ENCODE measurements around the gene MYO1E.
"Not testable (repeated sequence)": the region's sequence is repeated elsewhere in the genome, so short reads cannot be mapped to it uniquely, and the experiment has no call there.

The MYO1E gene

DNA sequence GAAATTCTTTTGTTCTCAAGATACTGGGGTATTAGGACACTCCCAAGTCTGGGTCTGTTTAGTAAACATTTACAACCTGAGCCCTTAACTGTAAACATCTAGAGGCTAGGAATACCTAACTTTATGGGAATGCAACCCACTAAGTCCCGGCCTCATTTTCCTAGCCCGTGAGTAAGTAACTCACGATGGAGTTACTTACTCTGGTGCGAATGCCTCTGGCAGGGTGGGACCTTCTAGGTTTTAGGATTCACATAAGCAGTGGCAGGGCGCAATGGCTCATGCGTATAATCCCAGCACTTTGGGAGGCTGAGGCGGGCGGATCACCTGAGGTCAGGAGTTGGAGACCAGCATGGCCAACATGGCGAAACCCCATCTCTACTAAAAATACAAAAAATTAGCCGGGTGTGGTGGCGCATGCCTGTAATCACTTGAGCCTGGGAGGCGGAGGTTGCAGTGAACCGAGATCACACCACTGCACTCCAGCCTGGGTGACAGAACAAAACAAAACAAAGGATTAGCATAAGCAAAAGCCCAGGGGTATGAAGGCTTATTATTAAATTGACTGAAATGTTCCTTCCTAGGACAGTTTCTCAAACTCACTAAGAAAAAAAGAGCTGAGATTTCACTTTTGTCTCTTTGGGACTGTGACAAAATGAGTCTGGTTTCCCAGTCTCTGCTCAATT, 14.7 kb upstream of the MYO1E start:
- DNase-seq (ENCODE audit: low read depth): not testable (repeated sequence)

DNA sequence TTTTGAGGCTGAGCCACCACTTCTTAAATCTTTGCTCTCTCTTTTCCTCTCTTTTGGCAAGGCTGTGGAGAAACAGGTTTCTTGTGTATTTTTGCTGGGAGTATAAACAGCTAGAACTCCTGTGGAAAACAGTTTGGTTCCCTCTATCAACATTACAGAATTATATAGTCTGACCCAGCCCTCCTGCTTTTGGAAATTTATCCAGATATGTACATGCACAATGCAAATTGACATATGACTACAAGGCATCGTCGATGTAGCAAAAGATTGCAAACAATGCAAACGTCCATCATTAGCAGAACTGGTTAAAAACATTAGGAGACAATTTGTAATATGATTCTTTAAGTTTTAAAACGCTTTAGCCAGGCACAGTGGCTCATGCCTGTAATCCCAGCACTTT, 12.5 kb upstream of the MYO1E start:
- no peak for DNase-seq (ENCODE audit: low read depth)

DNA sequence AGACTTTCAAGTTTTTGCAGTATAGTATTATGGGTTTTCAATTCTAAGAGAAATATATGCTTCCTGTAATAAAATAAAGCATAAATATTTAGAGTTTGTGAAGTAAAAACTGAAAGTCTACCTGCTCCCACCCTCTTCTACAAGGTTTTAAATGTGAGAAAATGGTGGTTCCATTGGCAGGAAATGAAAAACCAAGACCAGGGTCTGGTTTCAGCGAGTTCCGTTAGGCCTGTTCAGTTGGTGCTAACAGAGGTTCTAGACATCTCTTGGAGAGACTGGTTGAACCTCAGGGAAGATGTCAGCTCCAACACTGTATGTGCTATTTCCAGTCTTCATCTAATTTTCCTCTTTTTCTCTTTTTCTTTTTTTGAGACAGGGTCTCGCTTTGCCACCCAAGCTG, 11.8 kb upstream of the MYO1E start:
- no peak for DNase-seq (ENCODE audit: low read depth)

DNA sequence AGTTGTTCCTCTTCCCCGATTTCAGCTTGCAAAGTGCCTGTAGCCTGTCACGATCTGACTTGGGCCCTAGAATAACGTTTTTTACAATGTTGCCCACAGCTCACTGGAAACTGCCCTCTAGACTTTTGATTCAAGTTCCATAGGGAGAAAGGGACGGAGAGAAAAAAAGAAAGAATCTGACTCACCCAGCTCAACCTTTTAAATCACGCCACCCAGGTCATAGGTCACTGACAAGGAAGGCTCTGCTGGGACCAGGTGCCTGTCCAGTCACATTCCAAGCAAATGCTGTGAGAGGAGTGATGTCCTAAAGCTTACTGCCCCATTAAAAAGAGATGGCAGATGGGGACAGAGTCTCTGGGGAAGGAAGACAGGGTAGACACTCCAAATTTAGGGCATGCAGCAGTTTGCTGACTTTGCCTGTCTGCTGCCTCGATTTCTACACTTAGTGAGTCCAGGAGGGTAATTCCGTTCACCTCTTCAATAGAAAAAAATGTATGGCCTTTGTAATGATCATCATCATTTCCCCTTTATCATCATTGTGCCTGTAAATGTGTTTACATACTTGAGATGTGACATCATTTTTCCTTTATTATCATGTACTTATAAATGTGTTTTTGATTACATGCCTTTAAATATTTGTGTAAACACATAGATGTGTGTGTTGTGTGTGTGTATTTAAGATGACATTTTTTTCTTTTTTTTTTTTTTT, 8.4 kb upstream of the MYO1E start:
- DNase-seq (ENCODE audit: low read depth): no peak

DNA sequence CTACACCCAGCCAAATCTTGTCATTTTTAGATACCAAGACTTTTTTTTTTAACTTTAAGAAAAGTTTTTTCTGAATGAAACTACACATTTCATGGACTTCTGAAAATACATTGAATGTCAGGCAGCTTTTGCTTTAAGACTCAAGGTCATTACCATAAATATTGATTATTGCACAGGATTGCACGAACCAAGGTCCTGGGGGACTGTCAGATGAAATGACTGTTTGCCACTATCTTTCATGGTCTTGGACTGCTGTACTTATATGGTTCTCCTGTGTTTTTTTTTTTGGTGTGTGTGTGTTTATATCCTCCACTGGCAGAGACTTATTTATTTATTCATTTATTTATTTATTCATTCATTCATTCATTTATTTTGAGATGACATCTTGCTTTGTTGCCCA, 6.9 kb upstream of the MYO1E start:
- DNase-seq (ENCODE audit: low read depth): no peak

DNA sequence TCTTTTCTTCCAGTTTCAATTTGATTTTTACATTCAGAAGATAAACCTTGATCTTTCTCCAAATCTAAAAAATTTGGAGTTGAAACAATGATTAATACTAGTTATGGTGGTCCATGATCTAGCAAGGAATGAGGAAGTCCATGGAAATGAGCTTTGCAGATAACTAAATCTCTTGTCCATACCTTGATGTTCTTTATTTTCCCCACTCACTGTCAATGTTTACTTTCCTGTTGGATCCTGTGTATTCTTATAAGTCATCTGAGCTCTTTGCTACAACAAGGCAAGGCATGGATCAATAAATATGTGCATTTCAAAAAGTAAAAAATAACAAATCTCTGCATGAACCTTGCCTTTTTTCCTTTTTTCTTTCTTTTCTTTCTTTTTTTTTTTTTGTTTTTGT, 6.2 kb upstream of the MYO1E start:
- no peak for DNase-seq (ENCODE audit: low read depth)

DNA sequence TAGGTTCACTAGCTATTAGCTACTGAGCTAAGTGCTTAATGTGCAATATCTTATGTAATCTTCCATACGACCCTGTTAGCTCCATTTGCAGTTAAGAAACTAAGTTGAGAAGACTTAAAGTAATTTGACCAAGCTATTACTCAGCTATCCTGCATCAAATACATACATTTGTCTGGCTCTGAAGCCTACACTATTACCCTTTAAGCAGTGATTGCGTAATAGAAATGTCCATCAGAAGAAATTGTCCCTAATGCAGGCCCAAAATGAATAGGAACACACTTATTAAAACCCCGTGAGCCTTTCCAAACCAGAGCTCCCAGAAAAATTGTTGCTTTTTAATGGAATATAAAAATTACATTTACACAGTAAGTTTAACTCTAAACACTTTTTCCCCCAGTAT, 5.3 kb upstream of the MYO1E start:
- no peak for DNase-seq (ENCODE audit: low read depth)

DNA sequence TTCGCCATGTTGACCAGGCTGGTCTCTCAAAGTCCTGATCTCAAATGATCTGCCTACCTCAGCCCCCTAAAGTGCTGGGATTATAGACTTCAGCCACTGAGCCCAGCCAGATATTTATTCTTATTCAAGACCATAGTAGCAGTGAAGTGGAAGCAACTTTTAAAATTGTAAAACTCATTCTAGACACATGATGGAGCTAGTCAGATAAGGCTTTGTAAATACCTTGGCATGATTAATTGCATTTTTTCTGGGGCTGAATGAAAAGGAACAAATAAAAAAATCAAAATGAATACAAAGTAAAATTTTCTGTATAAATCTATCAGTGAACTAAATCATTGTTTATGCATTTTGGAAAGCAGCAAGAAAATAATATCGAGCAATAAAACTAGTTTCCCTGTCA, 4.1 kb upstream of the MYO1E start:
- DNase-seq (ENCODE audit: low read depth): peak; percentile 45

DNA sequence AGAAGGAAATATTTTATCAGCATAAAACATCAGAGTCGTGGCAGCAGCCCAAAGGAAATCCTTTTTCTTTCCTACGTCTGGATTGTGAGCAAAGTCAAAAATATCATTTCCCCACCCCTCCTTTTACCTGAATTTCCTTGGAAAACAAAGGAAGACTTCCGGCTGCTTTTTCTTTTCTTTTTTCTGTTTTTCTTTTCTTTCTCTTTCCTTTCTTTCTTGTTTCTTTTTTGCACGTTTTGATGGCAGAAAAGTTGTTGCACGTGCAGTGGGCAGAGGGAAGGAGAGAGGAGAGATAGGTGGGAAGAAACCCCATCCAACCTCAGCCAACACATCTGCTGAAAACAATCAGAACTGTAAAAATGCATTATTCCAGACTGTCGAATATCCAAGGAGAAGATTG, 544 bp upstream of the MYO1E start:
- DNase-seq (ENCODE audit: low read depth): no peak

DNA sequence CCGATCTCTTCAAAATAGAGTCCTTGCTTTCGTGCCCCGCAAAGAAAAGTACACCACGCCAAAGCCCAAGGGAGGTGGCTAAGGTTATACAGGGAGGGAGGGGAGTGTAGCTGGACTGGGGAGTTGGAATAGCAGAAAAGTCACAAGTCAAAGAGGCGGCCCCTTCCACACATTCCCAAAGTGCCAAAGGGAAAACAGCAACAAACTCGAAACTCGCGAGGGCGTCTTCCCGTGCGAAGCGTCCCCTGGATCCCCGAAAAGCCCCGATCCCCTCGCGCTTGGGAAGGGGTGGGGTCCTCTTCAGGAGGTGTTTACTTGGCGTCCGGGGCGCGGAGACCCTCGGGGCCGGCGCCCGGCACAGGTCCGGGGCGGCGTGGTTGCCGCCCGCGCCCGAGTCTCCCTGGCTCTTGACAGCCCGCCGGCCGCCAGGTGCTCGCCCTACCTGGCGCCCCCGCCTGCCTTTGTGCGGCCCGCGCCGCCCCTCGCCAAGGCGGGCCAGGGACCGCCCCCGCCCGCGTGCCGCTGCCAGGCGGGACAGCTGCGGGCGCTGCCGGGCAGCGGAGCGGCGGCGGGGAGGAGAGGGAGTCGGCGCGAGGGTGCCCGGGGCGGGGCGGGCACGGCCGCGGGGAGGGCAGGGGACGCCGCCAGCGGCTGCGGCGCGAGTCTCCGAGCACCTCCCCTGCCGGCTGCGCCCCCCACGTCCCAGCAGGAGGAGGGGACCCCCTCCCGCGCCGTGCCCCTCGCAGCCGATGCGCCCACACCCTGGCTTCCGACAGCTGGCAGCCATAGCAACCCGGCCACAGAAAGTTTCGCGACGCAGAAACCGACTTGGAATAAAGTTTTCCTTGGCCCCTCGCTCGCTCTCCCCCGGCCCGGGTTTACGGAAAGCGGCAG, 966 bp downstream of the MYO1E start:
- DNase-seq (ENCODE audit: low read depth): no peak

DNA sequence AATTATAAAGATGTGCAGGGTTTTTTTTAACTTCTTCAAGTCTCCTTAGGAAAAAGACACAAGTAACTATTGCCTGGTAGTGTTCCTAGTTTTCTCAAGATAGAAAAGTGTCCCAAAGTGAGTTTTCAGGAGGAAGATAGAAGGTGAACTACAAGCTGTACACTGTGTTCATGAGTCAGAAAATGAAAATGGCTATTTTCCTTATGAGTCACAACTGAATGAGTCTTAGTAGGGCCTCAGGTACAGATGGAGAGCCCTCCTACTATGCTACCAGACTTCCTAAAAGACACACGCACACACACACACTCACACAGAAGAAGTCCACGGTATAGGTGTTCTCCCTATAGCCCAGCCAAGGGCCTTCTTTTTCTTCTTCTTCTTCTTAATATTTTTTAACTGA, 3.1 kb downstream of the MYO1E start:
- DNase-seq (ENCODE audit: low read depth): no peak

DNA sequence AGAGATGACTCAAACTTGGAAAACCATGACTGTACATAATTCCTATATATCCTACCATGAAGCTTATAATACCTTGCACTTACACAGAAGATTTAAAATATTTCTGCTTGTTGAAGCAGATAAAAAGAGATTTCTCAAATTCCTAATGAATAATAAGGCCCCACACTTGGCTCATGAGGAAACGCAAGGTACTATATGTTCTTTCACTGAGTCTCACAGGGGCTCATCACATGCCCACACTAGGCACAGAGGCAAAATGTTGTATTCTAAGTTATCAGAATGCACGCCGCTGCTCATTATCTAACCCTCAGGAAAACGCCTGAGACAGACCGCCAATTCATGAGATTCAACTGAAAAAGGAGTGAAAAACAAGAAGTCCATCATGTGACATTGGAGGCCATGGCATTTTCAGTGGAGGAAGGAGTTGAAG, 5.6 kb downstream of the MYO1E start:
- DNase-seq (ENCODE audit: low read depth): peak; percentile 44

DNA sequence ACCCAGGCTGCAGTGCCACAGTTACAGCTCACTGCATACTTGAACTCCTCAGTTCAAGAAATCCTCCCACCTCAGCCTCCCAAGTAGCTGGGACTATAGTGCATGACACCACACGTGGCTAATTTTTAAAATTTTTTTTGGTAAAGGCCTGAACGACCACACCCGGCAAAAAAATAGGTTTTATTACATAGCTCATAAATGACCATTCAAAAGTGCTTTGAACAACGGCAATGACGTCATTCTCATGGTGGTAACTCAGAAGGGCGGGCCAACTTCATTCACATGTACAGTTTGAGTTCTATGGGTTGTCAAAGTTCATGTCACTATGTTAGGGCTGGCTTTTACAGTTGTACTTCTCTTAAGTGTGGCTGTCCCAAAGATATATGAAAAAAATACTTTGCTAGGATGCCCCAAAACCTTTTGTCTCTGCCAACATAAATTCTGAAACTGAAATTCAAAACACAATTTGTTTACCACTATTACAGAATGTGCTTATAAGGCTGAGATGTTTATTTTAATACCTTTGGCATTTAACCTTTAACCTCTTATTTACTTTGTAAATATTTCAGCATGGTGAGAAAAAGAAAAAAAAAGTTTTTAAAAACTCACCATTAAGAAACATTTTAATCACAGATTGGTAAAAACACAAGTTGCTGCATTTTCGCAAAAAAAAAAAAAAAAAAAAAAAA, 6.2 kb downstream of the MYO1E start:
- DNase-seq (ENCODE audit: low read depth): no peak

DNA sequence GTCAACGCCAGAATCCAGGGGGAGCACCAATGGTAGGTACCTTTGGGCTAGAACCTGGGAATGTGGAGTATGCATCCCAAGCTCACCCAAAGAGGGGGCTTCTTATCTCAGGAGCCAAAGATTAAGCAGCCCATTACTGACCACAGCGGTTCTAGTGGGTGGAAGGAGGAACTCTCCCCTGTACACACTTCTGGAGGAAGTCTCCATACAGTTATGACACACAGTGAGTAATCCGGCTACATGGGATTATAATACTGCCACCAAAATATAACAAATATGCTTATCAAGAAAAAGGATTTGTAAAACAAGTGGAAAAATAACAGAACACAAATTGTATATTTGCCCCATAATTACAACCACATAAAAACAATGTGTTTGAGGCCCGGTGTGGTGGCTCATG, 8.4 kb downstream of the MYO1E start:
- DNase-seq (ENCODE audit: low read depth): peak; percentile 69

DNA sequence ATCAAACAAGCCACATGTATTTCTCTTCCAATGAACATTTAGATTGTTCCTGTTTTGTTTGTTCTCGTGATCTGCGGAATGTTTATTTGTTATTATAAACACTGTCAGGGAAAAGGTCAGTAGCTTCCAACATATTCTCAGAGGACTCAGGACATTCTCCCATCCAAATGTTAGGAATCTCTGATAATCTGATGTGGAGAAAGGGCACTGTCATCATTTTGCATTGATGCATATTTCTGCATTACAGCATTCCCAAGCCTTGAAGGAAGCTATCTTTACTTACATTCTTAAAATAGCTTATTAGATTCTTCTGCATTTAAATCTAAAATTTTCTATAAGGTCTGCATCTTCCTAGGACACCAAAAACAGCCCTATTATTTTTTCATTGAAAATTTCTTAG, 10.3 kb downstream of the MYO1E start:
- no peak for DNase-seq (ENCODE audit: low read depth)

DNA sequence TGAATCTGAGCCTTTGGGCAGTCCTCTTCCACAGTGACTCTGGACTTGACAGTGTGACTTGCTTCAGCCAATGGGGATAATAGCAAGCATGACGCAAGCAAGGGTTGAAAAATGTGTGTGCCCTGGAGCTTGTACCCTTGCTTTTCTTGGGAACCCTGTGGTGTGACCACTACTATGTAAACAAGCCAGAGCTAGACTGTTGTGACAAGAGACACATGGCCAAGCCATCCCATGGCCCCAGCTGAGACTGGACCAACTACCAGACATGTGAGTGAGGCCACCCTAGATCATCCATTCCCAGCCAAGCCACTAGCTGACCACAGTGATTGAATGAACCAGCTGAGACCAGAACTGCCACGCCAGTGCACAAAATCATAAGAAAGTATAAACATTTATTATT, 11.8 kb downstream of the MYO1E start:
- no peak for DNase-seq (ENCODE audit: low read depth)

DNA sequence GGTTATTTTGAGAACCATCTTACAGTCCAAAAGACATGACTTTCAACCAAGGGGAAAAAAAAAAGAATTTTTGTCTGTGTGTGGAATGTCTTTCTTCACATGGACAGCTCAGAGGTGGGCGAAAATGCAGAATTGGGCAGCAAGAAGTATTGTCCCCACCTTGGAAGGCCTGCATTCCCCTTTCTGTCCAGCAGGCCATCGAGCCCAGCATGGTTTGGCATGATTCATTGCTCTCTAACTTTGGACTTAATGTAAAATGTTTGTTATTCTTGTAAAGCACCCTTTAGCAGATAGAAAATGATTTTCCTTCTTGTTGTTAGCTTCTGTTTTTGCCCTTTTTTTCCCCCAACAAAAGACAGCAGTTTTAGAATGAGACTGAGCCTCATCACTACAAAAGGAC, 12.4 kb downstream of the MYO1E start:
- DNase-seq (ENCODE audit: low read depth): no peak

DNA sequence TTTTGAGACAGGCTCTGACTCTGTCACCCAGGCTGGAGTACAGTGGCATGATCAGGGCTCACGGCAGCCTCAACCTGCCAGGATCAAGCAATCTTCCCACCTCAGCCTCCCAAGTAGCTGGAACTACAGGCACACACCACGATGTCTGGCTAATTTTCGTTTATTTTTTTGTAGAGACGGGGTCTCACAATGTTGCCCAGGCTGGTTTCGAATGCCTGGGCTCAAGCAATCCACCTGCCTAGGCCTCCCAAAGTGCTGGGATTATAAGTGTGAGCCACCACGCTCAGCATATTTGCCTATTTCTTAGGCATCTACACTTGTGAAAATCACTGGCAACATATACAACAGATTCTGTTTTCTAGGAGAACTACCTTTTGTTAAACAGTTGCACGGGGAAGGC, 16.9 kb downstream of the MYO1E start:
- DNase-seq (ENCODE audit: low read depth): no peak

DNA sequence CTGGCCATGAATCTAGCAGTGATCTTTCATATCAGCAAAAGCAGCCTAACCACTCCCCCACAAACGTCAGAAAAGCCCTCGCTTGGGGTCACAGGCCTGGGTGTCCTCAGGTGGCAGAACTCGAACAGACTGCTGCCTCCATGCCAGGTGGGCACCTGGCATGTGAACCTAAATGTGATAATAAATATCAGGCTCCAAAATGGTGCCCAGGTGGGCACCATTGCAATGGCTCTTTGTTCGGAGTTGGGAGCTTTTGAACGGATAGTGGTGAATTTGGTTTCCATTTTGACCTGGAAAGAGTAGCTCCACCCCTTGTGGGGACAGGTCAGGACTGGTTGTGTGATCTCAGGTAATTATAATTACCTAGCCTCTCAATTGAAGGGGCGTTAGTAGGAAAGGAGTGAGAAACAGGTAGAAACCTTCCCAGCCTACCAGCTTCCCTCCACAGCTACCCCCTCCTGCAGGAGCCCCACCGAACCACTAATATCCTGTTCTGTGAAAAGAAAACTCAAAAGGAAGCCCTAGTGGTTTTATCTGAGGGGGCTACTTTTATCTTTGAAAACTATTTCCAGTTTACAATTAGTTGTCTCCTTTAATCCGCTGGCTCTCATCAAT, 18.1 kb downstream of the MYO1E start:
- DNase-seq (ENCODE audit: low read depth): no peak

DNA sequence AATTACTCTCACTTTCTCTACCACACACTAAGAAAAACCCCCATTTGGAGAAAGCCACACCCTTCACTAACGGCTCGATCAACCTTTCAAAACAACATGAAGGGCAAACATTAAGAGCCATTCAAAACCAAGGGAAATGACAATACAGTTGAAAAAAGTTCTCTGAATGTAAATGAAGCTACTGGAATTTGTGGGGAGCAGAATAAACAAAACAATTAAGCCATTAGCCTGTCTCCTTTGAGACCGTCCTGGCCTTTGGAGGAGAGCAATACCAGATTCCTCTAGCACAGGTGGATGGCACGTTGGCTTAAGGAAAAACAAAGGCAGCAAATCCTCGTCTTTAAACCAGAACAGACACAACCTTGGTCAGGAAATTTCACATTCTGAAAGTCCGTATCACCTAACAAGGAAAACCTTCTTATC, 18.7 kb downstream of the MYO1E start:
- DNase-seq (ENCODE audit: low read depth): no peak

DNA sequence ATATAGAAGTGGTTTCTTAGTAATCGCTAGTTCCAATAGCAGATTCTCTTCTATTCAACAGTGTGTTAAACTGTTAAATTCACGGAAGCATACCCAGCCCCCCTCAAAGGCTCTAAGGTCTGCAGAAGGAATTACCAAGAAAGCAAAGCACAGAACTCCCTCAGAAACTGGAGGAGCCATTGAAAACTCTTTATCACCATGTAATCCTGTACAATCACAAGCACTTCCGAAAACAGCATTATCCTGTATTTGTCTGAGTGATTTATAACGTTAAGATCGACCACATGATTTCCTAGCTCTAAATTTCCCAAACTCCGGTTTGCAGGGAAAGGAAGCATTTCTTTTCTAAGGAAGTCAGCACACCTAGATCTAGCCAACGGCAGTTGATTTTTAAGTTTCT, 20.0 kb downstream of the MYO1E start:
- no peak for DNase-seq (ENCODE audit: low read depth)

DNA sequence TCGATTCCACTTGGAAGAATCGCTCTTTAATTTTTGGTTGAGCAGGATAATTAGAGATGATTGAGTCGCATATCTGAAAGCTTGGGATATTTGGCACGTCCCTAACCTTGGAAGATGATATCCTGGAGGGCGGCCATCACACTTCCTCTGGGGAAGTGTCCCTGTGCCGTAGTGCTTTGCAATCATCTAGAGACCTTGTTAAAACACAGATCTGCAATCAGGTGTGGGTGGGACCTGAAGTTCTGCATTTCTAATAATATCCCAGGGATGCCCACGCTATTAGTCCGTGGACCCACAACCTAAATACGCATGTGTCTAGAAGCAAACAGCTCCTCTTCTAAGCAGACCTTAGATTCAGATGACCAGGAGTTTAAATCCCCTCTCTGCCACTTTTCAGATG, 20.5 kb downstream of the MYO1E start:
- DNase-seq (ENCODE audit: low read depth): no peak

All from iris pigment epithelial cell (primary cell).